Measurements from ENCODE around the gene OTOGL.
A peak's percentile ranks its signal among the peaks of the same experiment; 100 is the strongest.
"Not testable (repeated sequence)": the region's sequence is repeated elsewhere in the genome, so short reads cannot be mapped to it uniquely, and the experiment has no call there.

The OTOGL gene, protein sequence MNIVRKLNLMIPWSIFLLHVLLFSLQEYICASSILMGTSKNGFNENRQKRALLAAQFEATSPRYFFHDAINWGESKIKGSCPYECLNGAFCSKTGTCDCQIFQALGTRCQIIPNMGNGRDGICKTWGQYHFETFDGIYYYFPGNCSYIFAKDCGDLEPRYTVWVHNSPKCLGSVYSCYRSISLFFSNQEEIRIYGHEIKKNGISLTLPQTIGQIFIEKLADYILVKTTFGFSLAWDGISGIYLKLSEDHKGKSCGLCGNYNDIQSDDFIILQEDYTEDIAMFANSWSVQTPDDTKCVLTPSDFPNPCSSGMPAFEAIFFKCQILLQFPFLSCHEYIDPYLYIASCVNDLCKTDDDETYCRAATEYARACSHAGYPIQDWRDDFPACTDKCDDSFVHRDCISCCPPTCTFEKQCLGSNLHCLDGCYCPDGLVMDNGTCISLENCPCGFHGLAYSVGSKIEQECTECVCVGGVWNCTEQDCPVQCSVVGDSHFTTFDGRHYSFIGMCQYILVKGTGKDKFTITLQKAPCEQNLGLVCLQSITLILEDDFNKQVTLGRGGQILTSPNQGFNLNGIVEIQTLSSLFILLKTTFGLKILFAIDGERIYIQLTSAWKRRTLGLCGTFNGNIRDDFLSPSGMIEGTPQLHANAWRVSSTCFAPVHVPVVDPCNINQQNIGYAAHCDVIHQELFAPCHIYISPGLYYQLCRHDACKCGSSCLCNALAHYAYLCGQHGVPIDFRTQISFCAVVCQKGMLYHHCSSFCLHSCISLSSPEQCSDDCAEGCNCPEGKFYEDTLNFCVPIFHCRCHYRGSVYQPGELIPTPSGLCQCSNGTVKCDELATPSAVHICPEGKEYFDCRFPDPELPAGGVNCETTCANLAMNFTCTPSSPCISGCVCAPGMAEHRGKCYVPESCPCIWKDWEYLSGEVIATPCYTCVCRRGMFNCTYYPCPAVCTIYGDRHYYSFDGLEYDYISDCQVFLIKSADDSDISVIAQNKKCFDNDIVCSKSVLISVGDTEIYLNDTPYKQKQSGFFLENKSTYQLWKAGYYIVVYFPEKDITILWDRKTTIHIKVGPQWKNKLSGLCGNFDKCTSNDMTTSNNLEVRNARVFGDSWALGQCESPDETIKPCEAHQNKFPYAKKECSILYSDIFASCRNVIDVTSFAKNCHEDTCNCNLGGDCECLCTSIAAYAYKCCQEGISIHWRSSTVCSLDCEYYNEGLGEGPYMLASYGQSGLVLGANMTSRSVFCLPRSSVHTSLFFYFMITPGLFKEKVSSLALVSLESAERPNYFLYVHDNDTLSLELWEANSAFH (N-terminal part only)

GRCh38 chr12:80099259-80099658, at the start of gene OTOGL:
Gene OTOGL (plus strand): TSS chr12:80099537. CDS start chr12:80209432, 109,895 bp downstream.
- FAIRE-seq: no peak

DNA sequence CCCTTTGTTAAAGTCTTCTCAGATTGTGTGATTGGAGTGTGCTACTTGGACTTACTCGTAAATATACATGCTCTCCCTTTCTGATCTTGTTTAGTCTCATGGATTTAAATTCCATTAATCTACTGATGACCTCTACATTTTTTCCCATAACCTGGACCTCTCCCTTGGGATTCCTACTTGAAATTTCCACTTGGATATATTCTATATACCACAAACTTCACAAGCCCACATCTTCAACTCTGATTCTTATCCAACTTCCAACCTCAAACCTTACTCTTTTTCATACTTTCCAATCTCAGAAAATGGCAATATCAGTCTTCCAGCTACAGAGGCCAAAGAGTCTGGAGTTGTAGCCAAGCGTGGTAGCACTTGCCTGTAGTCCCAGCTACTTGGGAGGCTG, 49.1 kb upstream of the OTOGL start:
- FAIRE-seq: no peak

GRCh38 chr12:80053051-80053790, 46.1 kb upstream of the OTOGL start:
- no peak for FAIRE-seq

GRCh38 chr12:80056232-80056631, 43.1 kb upstream of the OTOGL start:
- FAIRE-seq: no peak

GRCh38 chr12:80056845-80057244, 42.5 kb upstream of the OTOGL start:
- FAIRE-seq: no peak

DNA sequence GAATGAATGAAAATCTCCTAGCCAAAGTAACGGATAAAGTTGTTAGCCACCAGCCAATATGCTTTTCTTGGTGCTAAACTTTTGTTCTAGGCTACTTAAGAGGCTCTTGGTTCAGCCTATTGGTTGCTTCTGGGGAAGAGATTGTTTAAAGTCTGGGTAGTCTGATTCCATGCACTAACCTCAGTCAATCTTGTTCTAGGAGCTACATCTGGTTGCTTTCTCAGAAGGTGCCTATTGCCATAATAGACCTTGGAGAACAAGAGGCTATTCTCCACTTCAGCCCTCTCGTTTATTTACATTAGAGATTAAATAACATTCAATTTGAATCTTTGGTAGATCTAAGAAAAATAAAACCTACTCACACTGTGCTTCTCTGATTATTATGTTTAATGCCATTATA, 40.8 kb upstream of the OTOGL start:
- FAIRE-seq: no peak

DNA sequence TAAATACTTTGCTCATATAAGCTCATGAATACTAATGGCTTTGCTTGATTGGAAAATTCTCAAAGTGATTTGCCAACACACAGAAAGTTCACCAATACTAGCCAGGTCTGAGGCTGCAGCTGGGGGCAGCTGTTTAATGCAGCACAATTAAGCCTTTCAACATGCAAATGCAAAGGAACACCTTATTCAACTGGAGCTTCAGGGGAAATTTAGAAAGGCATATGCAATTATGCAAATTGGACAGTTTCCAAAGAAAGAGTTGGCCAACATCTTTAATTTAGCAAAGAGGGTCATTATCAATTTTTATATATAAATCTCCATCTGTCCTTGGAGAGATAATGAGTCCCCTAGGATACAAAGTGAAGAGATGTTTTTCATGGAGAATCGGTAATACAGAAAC, 40.2 kb upstream of the OTOGL start:
- FAIRE-seq: no peak

DNA sequence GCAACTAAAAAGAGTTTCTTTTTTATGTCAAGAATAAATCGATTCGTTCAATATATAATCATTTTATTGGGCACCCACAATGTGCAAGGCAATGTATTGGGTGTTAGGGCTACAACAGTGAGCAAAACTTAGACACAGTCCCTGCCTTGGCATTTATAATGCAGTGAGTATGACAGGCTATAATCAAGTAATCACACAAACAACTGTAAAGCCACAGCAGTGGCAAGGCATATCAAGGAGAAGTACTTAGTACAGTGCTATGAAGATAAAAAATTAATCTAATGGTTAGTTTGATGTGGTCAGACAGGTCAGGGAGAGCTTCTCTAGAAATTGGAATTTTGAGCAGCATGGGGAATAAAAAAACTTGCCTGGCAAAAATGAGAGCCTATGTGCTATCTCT, 39.5 kb upstream of the OTOGL start:
- FAIRE-seq: no peak

- FAIRE-seq: no peak
These were observed 35.1 kb upstream of the OTOGL start for GRCh38 chr12:80064269-80064668.

DNA sequence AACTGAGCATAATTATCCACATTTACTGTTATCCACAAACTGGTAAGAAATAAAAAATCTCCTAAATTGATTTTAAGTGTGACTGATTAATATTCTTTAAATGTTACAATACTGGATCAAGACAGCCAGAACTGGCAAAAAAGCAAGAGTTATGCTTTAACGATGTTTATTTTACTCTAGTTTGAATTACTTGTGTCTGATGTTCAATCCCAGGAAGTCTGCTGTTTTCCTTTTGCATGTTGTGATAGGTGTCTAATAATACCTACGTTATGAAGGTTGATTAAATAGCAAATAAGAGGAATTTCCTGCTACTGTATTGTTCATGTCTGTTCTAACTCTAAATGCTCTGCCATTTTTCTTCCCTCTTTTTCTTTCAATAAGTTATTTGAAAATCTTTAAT, 34.4 kb upstream of the OTOGL start:
- FAIRE-seq: peak; percentile 27

GRCh38 chr12:80068173-80068572, 31.2 kb upstream of the OTOGL start:
- FAIRE-seq: no peak

DNA sequence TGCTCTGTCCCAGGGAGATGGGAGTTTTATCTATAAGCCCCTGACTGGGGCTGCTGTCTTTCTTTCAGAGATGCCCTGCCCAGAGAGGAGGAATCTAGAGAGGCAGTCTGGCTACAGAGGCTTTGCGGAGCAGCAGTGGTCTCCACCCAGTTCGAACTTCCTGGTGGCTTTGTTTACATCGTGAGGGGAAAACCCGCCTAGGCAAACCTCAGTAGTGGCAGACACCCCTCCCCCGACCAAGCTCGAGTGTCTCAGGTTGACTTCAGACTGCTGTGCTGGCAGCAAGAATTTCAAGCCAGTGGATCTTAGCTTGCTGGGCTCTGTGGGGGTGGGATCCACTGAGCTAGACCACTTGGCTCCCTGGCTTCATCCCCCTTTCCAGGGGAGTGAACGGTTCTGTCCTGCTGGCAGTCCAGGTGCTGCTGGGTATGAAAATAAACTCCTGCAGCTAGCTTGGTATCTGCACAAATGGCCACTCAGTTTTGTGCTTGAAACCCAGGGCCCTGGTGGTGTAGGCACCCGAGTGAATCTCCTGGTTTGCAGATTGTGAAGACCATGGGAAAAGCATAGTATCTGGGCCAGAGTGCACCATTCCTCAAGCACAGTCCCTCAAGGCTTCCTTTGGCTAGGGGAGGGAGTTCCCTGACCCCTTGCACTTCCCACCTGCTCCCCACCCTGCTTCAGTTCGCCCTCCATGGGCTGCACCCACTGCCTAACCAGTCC, 15.3 kb upstream of the OTOGL start:
- not testable (repeated sequence) for FAIRE-seq

DNA sequence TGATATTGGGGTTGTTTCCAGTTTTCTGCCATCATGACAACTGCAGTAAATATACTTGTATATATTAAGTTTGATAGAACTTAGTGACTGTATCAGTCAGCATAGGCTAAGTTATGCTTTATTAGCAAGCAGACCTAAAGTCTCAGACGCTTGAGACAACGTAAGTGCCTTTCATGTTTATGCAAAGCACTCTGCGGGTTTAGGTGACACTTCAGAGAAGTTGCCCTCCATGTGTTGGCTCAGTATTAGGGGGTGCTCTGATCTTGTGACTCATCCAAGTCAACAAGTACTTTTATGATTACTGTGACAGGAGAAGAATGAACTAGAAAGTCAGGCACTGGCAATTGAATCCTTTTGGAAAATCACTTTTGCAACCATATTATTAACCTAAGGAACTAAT, 13.3 kb upstream of the OTOGL start:
- FAIRE-seq: no peak

DNA sequence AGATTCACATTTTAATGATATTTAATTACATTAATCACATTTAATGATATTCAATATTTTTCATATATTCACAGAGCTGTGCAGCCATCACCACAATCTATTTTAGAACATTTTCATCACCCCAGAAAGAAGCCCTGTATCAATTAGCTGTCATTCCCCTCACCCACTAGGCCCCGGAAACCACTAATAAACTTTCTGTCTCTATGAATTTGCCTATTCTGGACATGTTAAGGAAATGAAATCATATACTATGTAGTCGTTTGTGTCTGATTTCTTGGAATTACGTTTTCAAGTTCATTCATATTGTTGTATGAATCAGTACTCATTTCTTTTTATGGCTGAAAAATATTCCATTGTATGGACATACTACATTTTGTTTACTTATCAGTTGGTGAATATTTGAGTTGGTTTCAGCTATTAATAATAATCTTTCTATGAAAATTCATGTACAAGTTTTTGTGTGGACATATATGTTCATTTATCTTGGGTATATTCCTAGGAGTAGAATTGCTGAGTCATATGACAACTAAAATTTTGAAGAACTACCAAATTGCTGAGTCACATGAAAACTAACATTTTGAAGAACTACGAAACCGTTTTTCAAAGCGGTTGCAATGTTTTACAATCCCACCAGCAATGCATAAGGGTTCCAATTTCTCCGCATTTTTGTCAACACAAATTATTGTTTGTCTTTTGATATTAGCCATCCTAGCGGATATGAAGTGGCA, 11.7 kb upstream of the OTOGL start:
- no peak for FAIRE-seq

- FAIRE-seq: no peak
These were observed 1.3 kb downstream of the OTOGL start for GRCh38 chr12:80100591-80100990.

DNA sequence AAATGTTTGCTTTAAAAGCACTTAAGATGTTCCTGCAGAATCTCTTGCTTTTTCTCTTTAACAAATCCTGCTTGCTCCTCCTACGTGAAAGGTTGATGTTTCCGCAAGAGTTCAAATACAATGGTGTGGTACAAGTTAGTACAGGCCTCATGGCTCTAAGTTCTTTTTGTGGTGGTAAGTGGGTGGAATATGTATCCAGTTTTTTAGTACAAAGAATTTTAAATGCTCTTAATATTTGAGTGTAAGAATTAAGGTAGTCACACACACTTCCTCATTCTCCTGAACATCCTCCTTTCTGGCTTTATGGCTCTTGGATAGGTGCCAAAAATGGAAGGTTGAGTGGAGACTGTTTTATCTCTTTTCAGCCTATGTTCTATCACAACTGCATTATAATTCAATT, 1.8 kb downstream of the OTOGL start:
- FAIRE-seq: no peak

DNA sequence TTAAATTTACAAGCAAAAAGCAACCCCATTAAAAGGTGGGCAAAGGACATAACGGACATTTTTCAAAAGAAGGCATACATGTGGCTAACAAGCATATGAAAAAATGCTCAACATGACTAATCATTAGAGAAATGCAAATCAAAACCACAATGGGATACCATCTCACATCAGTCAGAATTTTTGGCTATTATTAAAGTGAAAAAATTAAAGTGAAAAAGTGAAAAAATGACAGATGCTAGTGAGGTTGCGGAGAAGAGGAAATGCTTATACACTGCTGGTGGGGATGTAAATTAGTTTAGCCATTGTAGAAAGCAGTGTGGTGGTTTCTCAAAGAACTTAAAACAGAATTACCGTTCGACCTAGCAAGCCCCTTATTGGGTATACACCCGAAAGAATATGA, 7.9 kb downstream of the OTOGL start:
- FAIRE-seq: no peak

DNA sequence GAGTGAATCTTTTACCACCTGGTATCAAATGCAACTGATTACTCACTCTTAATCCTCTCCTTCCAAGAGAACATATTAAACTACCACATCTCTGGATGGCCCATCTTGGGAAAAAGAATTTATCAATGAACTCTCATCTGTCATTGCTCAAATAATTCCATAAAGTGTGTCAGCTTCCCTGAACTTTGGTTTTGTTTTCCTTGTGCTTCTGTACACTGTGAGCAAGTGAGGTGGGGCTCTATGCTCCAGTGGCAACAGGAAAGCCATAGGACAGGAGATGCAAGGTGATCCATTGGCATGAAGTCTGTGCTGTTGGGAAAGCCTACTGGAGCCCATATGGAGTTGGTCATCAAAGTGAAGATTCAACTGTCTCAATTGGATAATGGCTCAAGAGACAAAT, 17.4 kb downstream of the OTOGL start:
- FAIRE-seq: no peak

GRCh38 chr12:80118565-80119324, 19.4 kb downstream of the OTOGL start:
- FAIRE-seq: no peak

DNA sequence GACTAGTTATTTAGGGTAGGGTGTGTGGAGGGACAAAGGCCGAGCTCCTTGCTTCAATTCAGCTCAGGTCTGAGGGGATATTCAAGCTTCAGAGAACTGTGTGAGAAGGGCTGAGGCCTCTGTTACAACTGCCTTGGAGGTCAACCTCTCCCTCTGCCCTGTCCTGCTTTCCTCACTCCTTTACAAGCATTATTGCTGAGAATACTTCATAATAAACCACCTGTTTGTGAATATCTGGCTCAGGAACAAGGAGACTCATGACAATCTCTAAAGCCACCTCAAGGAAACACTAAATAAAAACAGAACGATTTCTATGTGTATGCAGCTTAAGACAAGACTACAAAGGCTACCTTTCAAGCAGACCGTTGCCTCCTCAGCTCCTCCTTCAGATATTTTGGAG, 21.7 kb downstream of the OTOGL start:
- no peak for FAIRE-seq

Measured in islet of Langerhans (tissue), 1 donor.